Bronchial epithelial cell (primary cell): ENCODE results near the gene PAX7. TPM values are rescaled to one million over a fixed set of nuclear protein-coding genes. Genes with fewer than 3 reads are reported as not detected.

Source experiments
- DNase-seq: peaks from one replicate; pipeline ENCODE4 v3.0.0-alpha.2; 2010; ENCODE audit warnings: low read depth
- FAIRE-seq: peaks from 2 replicates; lab custom pipeline; 2011; peaks lifted over from hg19 to GRCh38; lab: Jason Lieb, UNC
- H3K27me3 ChIP-seq: 2 replicates; pipeline ENCODE4 v1.5.1; 2011; ENCODE audit warnings: low read length; ENCODE audit not compliant: control insufficient read depth, insufficient read depth
- H3K36me3 ChIP-seq: 2 replicates; pipeline ENCODE4 v1.5.1; 2011; ENCODE audit warnings: low read length; ENCODE audit not compliant: control insufficient read depth, insufficient read depth
- H3K4me3 ChIP-seq: 2 replicates; pipeline ENCODE4 v1.5.1; 2011; ENCODE audit warnings: mild to moderate bottlenecking, low read depth, low read length, control low read depth
- CTCF ChIP-seq: IDR thresholded peaks from 2 replicates; pipeline ENCODE4 v1.5.1; 2011; ENCODE audit warnings: mild to moderate bottlenecking, moderate library complexity, low read length, control low read depth, inconsistent platforms; ENCODE audit not compliant: insufficient read depth, severe bottlenecking
- total RNA-seq: library from RNA; depleted of rRNA; stranded (reverse); fragments of >200 nt; gene quantifications from 2 replicates; pipeline ENCODE4 v1.2.1, GENCODE V29; 2014

Gene PAX7
- total RNA-seq, 1 donor from 2014 or later, result not detected

GRCh38 chr1:18637962-18638834, 7.6 kb downstream of the PAX7 start:
- DNase-seq, result no peak
- Histone ChIP-seq H3K4me3 (no peak overlapping the region), H3K36me3 (no peaks in the 10 kb centered on the region), H3K27me3 (peaks cover 89% of the 10 kb centered on the region)
- TF ChIP-seq CTCF, result no peak
- FAIRE-seq, result no peak

GRCh38 chr1:18638835-18639364, 8.3 kb downstream of the PAX7 start:
- no peak for TF ChIP-seq CTCF
- Histone ChIP-seq H3K4me3 (no peak overlapping the region), H3K27me3 (peaks cover 87% of the 10 kb centered on the region), H3K36me3 (no peaks in the 10 kb centered on the region)
- DNase-seq (no peak), FAIRE-seq (no peak)

- Histone ChIP-seq H3K4me3 (no peak overlapping the region), H3K36me3 (no peaks in the 10 kb centered on the region), H3K27me3 (peaks cover 85% of the 10 kb centered on the region)
- no peak for TF ChIP-seq CTCF
- FAIRE-seq, result no peak
- DNase-seq, result no peak
Measured at GRCh38 chr1:18639368-18640055, 8.9 kb downstream of the PAX7 start.

- H3K4me3 ChIP-seq, result no peak overlapping the region
- peaks cover 85% of the 10 kb centered on the region for H3K27me3 ChIP-seq
- no peak for DNase-seq
- TF ChIP-seq CTCF, result no peak
- no peaks in the 10 kb centered on the region for H3K36me3 ChIP-seq
- no peak for FAIRE-seq
Measured at GRCh38 chr1:18640228-18641004, 9.8 kb downstream of the PAX7 start.

- DNase-seq (no peak), FAIRE-seq (no peak)
- Histone ChIP-seq H3K36me3 (no peaks in the 10 kb centered on the region), H3K27me3 (peaks cover 85% of the 10 kb centered on the region), H3K4me3 (no peak overlapping the region)
- no peak for TF ChIP-seq CTCF
Measured at GRCh38 chr1:18641005-18641941, 10.6 kb downstream of the PAX7 start.
